ENCODE data around the gene LPAR1. TPM values are rescaled to one million over a fixed set of nuclear protein-coding genes. Genes with fewer than 3 reads are reported as not detected.

Gene LPAR1
- polyA plus RNA-seq, 3 donors from 2014 or later, result 0.59 to 0.84 TPM; not detected in 1

DNA sequence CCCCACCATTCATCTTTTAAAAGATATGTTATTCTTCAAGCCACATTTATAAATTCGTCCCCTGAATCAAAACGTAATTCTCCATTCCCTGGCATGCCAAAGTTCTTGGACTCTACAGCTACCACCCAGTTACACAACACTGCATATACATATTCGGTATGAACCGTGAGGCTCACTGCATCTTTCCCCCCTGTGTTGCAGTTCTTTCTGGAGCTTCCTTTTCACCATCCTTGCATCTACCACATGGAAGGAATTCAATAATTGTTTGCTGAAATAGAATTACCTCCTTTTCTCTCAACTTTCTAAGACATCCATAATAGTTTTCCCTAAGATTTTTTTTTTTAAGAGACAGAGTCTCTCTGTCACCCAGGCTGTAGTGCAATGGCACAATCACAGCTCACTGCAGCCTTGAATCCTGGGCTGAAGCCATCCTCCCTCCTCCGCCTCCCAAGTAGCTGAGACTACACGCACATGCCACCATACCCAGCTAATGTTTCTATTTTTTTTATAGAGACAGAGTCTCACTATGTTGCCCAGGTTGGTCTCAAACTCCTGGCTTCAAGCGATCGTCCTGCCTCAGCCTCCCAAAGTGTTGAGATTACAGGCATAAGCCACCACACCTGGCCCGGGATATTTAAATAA is 3.3 kb downstream of the LPAR1 start:
- H3K9me3 Mint-ChIP-seq, result peaks cover 0 to 7% (median 1%) of the 10 kb centered on the region in 6 donors
- H3K27ac Mint-ChIP-seq, result no peak overlapping the region
- no peak for DNase-seq
- H3K36me3 Mint-ChIP-seq, result peaks cover 0 to 4% (median 3%) of the 10 kb centered on the region in 3 donors
- H3K4me1 Mint-ChIP-seq, result peaks cover 13 to 22% of the 10 kb centered on the region in 2 donors
- peaks cover 10 to 13% (median 13%) of the 10 kb centered on the region in 3 donors for H3K27me3 Mint-ChIP-seq (ENCODE audit: low read depth in 3 of 3)
- H3K4me3 Mint-ChIP-seq, result no peak overlapping the region

GRCh38 chr9:111034170-111034897 is 3.9 kb downstream of the LPAR1 start:
- Mint-ChIP-seq H3K9me3 (peaks cover 0 to 7% (median 2%) of the 10 kb centered on the region in 6 donors), H3K36me3 (peaks cover 0 to 4% (median 3%) of the 10 kb centered on the region in 3 donors), H3K27ac (no peak overlapping the region), H3K27me3 (ENCODE audit: low read depth in 3 of 3) (peaks cover 10 to 13% (median 13%) of the 10 kb centered on the region in 3 donors), H3K4me1 (peaks cover 12 to 21% of the 10 kb centered on the region in 2 donors), H3K4me3 (no peak overlapping the region)
- no peak for DNase-seq

DNA sequence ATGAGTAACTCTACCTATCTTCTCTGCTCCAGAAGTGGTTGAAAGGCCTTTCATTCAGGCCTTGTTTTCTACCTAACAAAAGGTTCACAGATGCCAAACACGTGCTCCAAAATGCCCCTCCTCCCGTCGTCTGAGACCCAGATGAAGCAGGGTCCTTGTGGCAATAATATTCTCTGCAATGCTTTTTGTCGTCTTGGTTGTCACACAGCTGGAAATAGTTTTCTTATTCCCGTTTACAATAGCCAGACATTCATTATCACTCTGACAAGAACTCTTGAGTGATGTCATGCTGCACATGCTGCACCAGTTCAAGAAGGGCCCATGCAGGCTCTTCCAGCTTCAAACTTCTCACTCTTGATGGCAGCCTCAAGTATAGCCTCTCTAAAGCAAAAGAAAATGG is 7.8 kb downstream of the LPAR1 start:
- Mint-ChIP-seq H3K9me3 (peaks cover 0 to 9% (median 0%) of the 10 kb centered on the region in 6 donors), H3K27ac (no peak overlapping the region), H3K27me3 (ENCODE audit: low read depth in 3 of 3) (peaks cover 5% of the 10 kb centered on the region in 3 donors), H3K4me3 (no peak overlapping the region), H3K36me3 (peaks cover 0 to 4% (median 0%) of the 10 kb centered on the region in 3 donors), H3K4me1 (peaks cover 5 to 10% of the 10 kb centered on the region in 2 donors)
- no peak for DNase-seq

- DNase-seq, result no peak
- H3K9me3 Mint-ChIP-seq, result peaks cover 0 to 9% (median 1%) of the 10 kb centered on the region in 6 donors
- peaks cover 5 to 10% of the 10 kb centered on the region in 2 donors for H3K4me1 Mint-ChIP-seq
- H3K27me3 Mint-ChIP-seq (ENCODE audit: low read depth in 3 of 3), result peaks cover 3 to 4% (median 3%) of the 10 kb centered on the region in 3 donors
- no peak overlapping the region for H3K4me3 Mint-ChIP-seq
- peaks cover 0 to 4% (median 0%) of the 10 kb centered on the region in 3 donors for H3K36me3 Mint-ChIP-seq
- H3K27ac Mint-ChIP-seq, result no peak overlapping the region
These were observed 9.0 kb downstream of the LPAR1 start for GRCh38 chr9:111029260-111029659.

DNA sequence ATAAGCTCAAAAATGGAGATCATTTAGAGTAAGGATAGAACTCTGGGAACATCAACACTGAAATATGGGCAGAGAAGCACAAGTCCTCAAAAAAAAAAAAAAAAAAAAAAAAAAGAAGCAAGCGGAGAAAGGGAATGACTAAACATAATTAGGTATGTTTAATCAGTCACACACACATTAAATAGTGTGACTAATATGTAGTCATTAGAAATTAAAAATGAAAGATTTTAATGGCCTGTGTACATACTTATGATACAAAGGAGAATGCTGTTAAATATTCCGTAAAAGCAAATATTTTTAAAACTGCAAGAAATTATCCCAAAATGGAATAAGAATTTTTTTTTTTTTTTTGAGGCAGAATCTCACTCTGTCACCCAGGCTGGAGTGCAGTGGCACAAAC is 10.5 kb downstream of the LPAR1 start:
- H3K36me3 Mint-ChIP-seq, result peaks cover 0 to 7% (median 5%) of the 10 kb centered on the region in 3 donors
- no peak for DNase-seq
- peaks cover 0 to 9% (median 3%) of the 10 kb centered on the region in 6 donors for H3K9me3 Mint-ChIP-seq
- peaks cover 5 to 10% of the 10 kb centered on the region in 2 donors for H3K4me1 Mint-ChIP-seq
- no peak overlapping the region for H3K4me3 Mint-ChIP-seq
- no peak overlapping the region for H3K27ac Mint-ChIP-seq
- H3K27me3 Mint-ChIP-seq (ENCODE audit: low read depth in 3 of 3), result peaks cover 2 to 5% (median 5%) of the 10 kb centered on the region in 3 donors

- DNase-seq, result no peak
- peaks cover 0 to 5% (median 3%) of the 10 kb centered on the region in 3 donors for H3K36me3 Mint-ChIP-seq
- H3K4me1 Mint-ChIP-seq, result no peaks in the 10 kb centered on the region
- H3K27ac Mint-ChIP-seq, result no peak overlapping the region
- peaks cover 0 to 5% (median 2%) of the 10 kb centered on the region in 6 donors for H3K9me3 Mint-ChIP-seq
- H3K27me3 Mint-ChIP-seq (ENCODE audit: low read depth in 3 of 3), result peaks cover 2 to 5% (median 2%) of the 10 kb centered on the region in 3 donors
- no peak overlapping the region for H3K4me3 Mint-ChIP-seq
These were observed 15.1 kb downstream of the LPAR1 start for GRCh38 chr9:111023128-111023527.

DNA sequence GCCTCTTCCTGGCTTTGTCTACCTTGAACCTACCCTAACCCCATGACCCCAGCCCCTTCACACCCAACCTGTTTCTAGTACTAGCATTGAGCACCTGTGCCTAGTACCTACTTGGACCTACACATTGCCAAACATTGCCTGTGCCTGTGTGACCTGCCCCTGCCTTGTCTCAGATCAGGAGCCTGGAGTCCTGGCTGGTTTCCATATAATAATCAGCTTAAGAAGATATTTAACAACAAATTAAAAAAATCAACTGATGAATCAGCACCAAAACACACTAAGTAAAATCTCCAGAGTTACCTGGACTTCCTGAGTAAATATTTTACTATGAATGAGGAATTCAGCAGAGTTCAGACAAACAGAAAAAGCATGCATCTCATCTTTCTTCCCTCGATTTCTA is 17.7 kb downstream of the LPAR1 start:
- H3K4me3 Mint-ChIP-seq, result no peak overlapping the region
- H3K36me3 Mint-ChIP-seq, result peaks cover 0 to 5% (median 3%) of the 10 kb centered on the region in 3 donors
- H3K27me3 Mint-ChIP-seq (ENCODE audit: low read depth in 3 of 3), result peaks cover 0 to 2% (median 2%) of the 10 kb centered on the region in 3 donors
- peaks cover 0 to 5% (median 2%) of the 10 kb centered on the region in 6 donors for H3K9me3 Mint-ChIP-seq
- no peak for DNase-seq
- H3K4me1 Mint-ChIP-seq, result peaks cover 0 to 3% of the 10 kb centered on the region in 2 donors
- no peak overlapping the region for H3K27ac Mint-ChIP-seq

- Mint-ChIP-seq H3K4me3 (no peak overlapping the region), H3K36me3 (no peaks in the 10 kb centered on the region), H3K27me3 (ENCODE audit: low read depth in 3 of 3) (peaks cover 0 to 1% (median 0%) of the 10 kb centered on the region in 3 donors), H3K27ac (no peak overlapping the region), H3K4me1 (peaks cover 0 to 3% of the 10 kb centered on the region in 2 donors), H3K9me3 (peaks cover 0 to 5% (median 0%) of the 10 kb centered on the region in 6 donors)
- no peak for DNase-seq
These were observed 21.7 kb downstream of the LPAR1 start for GRCh38 chr9:111016426-111017045.

GRCh38 chr9:111016016-111016415 is 22.3 kb downstream of the LPAR1 start:
- Mint-ChIP-seq H3K4me3 (no peak overlapping the region), H3K36me3 (no peaks in the 10 kb centered on the region), H3K27ac (no peak overlapping the region), H3K4me1 (peaks cover 0 to 3% of the 10 kb centered on the region in 2 donors), H3K9me3 (peaks cover 0 to 5% (median 0%) of the 10 kb centered on the region in 6 donors), H3K27me3 (ENCODE audit: low read depth in 3 of 3) (peaks cover 0 to 1% (median 0%) of the 10 kb centered on the region in 3 donors)
- no peak for DNase-seq

DNA sequence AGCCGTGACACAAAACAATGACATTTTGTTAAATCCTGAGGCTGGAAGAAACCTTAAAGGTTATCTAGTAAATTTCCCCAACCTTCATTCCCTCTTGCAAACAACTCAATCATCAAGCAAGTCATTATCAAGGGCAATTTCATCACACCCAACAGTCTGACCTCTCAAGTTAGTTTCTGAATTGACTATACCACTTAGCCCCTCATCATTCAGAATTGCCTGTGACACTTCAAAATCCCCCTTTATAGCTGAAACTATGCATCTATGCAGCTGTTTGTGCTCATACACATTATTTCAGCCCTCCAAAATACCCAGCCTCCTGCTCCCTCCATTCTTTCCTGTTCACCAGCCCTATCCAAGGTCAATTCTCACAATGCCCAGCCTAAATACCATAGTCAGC is 24.6 kb downstream of the LPAR1 start:
- Mint-ChIP-seq H3K27me3 (ENCODE audit: low read depth in 3 of 3) (peaks cover 0 to 3% (median 0%) of the 10 kb centered on the region in 3 donors), H3K4me3 (no peak overlapping the region), H3K9me3 (peaks cover 0 to 5% (median 0%) of the 10 kb centered on the region in 6 donors), H3K36me3 (no peaks in the 10 kb centered on the region), H3K27ac (no peak overlapping the region), H3K4me1 (peaks cover 0 to 3% of the 10 kb centered on the region in 2 donors)
- no peak for DNase-seq

DNA sequence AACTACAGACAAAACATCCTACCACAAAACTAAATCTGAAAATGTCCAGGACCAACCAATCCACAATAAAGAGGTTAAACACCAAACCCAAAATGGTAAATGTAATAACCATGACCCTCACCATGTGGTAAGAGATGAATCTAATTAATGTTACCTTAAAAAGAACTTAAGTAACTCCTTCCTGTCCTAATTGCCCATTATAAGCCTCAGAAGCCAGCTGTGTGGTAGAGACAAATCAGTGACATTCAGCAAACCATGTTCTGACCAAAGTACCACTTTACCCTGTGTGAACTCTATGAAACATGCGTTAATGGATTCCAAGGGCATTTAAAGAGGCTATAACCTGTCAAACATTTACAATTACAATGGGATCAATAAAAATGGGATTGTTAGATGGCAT is 25.0 kb downstream of the LPAR1 start:
- H3K4me1 Mint-ChIP-seq, result peaks cover 0 to 3% of the 10 kb centered on the region in 2 donors
- peaks cover 0 to 3% (median 0%) of the 10 kb centered on the region in 3 donors for H3K27me3 Mint-ChIP-seq (ENCODE audit: low read depth in 3 of 3)
- H3K27ac Mint-ChIP-seq, result no peak overlapping the region
- peaks cover 0 to 5% (median 0%) of the 10 kb centered on the region in 6 donors for H3K9me3 Mint-ChIP-seq
- no peak for DNase-seq
- H3K4me3 Mint-ChIP-seq, result no peak overlapping the region
- H3K36me3 Mint-ChIP-seq, result peaks cover 0 to under 1% (median 0%) of the 10 kb centered on the region in 3 donors

DNA sequence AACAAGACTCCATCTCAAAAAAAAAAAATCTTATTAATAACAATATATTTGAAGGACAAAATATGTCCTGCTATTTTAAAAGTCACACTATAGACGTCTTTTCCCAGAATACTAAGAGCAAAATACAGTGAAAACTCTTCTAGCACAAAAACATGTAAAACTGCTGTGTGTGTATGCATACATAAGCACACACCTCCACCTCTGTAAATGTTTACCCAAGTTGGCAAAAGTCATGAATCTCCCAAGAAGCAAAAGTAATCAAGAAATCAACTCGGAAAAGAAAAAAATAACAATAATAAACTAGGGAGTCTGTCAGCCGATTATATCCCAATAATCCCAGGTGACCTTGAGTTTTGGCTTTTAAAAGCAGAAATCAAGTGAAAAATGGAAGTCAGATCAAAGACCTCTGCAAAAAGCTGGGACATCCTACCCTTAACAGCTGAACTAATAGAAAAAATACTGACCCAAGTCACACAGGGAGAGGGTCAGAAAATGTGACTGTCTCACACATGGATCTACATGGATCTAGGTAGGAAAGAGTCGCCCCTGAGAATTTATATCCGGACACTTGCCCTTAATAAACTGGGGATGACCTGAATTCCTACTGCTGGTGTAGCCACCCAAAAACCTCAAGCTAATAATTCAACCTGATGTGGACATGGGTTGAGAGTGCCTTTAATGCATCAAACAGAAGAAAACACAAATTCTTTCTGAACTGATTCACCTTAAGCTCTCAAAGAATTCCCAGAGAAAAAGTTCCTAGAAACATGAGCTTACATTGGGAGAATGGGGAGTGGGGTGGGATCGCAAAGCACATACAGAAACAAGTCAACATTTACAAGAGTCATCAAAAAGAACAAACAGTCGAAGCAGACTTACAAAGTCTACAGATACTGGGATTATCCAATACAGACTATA is 29.9 kb downstream of the LPAR1 start:
- peaks cover 0 to 3% (median 3%) of the 10 kb centered on the region in 3 donors for H3K36me3 Mint-ChIP-seq

More for the DNA sequence above, 29.9 kb downstream of the LPAR1 start:
- peaks cover 0 to 15% (median 6%) of the 10 kb centered on the region in 6 donors for H3K9me3 Mint-ChIP-seq
- no peak overlapping the region for H3K4me3 Mint-ChIP-seq
- peaks cover 0 to 3% (median 0%) of the 10 kb centered on the region in 3 donors for H3K27me3 Mint-ChIP-seq (ENCODE audit: low read depth in 3 of 3)
- H3K27ac Mint-ChIP-seq, result no peak overlapping the region
- DNase-seq, result no peak
- H3K4me1 Mint-ChIP-seq, result no peaks in the 10 kb centered on the region
